ENCODE results near the gene ZNF391.

- no peak for TF ChIP-seq POLR2A (IDR thresholded peaks at IDR 0.05; ENCODE audit: borderline replicate concordance, extremely low read depth, insufficient read depth, insufficient read length)
- no peak for TF ChIP-seq SP1 (IDR thresholded peaks at IDR 0.05; ENCODE audit: low read depth)
- TF ChIP-seq CTCF (IDR thresholded peaks at IDR 0.05 in 2 of 3, conservative IDR thresholded peaks at IDR 0.05 in 1 of 3; ENCODE audit: borderline replicate concordance in 1 of 3, insufficient read depth in 1 of 3, low read depth in 2 of 3, low read length in 2 of 3), result no peak
- TF ChIP-seq SIN3A (IDR thresholded peaks at IDR 0.05; ENCODE audit: low read depth), result no peak
- no peak for TF ChIP-seq POLR2AphosphoS5 (IDR thresholded peaks at IDR 0.05; ENCODE audit: low read depth, low read length)
- no peak for TF ChIP-seq RAD21 (IDR thresholded peaks at IDR 0.05; ENCODE audit: low read depth)
- TF ChIP-seq REST (IDR thresholded peaks at IDR 0.05; ENCODE audit: low read depth), result no peak
Measured at GRCh38 chr6:27407153-27407814, 18.7 kb downstream of the ZNF391 start.
